Measurements from ENCODE around the gene PPP1R14C.

GRCh38 chr6:150184850-150185731 lies 42.2 kb downstream of the PPP1R14C start:
- TF ChIP-seq CTCF (conservative IDR thresholded peaks at IDR 0.05) (no peak), EZH2 (IDR thresholded peaks at IDR 0.05; ENCODE audit: low read depth) (no peak)

Data from PC-9 (cell line).